ENCODE results near the gene FIZ1.
A peak's percentile ranks its signal among the peaks of the same experiment; 100 is the strongest.

Gene FIZ1

GRCh38 chr19:55602104-55603001 lies 3.0 kb upstream of the FIZ1 start:
- Histone ChIP-seq H3K27ac (ENCODE audit: low read depth, low read length) (no peak overlapping the region), H3K36me3 (ENCODE audit: insufficient read depth, low read length) (no peaks in the 10 kb centered on the region), H3K4me3 (ENCODE audit: low read depth, low read length) (no peak overlapping the region), H3K4me1 (ENCODE audit: control insufficient read depth, insufficient read depth, low read length, unreplicated experiment) (peaks cover 7% of the 10 kb centered on the region), H3K79me2 (ENCODE audit: control insufficient read depth, insufficient read depth, low read length, unreplicated experiment) (peaks cover 13% of the 10 kb centered on the region), H3K27me3 (ENCODE audit: insufficient read depth, low read length) (no peaks in the 10 kb centered on the region), H2AFZ (ENCODE audit: low read length, unreplicated experiment) (no peak overlapping the region)

- H2AFZ ChIP-seq (ENCODE audit: low read length, unreplicated experiment) = no peak overlapping the region
- no peaks in the 10 kb centered on the region for H3K4me1 ChIP-seq (ENCODE audit: control insufficient read depth, insufficient read depth, low read length, unreplicated experiment)
- peak overlapping the region; percentile 75 for H3K4me3 ChIP-seq (ENCODE audit: low read depth, low read length)
- no peaks in the 10 kb centered on the region for H3K27me3 ChIP-seq (ENCODE audit: insufficient read depth, low read length)
- H3K27ac ChIP-seq (ENCODE audit: low read depth, low read length) = no peak overlapping the region
- peaks cover under 1% of the 10 kb centered on the region; the same call in 1 of the 2 replicates for H3K36me3 ChIP-seq (ENCODE audit: insufficient read depth, low read length)
- peaks cover 3% of the 10 kb centered on the region for H3K79me2 ChIP-seq (ENCODE audit: control insufficient read depth, insufficient read depth, low read length, unreplicated experiment)
These were observed 1.8 kb upstream of the FIZ1 start for GRCh38 chr19:55601084-55601483.

GRCh38 chr19:55600662-55601028 lies 1.3 kb upstream of the FIZ1 start:
- Histone ChIP-seq H3K4me1 (ENCODE audit: control insufficient read depth, insufficient read depth, low read length, unreplicated experiment) (no peaks in the 10 kb centered on the region), H2AFZ (ENCODE audit: low read length, unreplicated experiment) (peak overlapping the region; percentile 14), H3K27ac (ENCODE audit: low read depth, low read length) (no peak overlapping the region), H3K36me3 (ENCODE audit: insufficient read depth, low read length) (peaks cover 5% of the 10 kb centered on the region; the same call in 1 of the 2 replicates), H3K79me2 (ENCODE audit: control insufficient read depth, insufficient read depth, low read length, unreplicated experiment) (peaks cover 3% of the 10 kb centered on the region), H3K4me3 (ENCODE audit: low read depth, low read length) (peak overlapping the region; percentile 75), H3K27me3 (ENCODE audit: insufficient read depth, low read length) (no peaks in the 10 kb centered on the region)

- H3K4me1 ChIP-seq (ENCODE audit: control insufficient read depth, insufficient read depth, low read length, unreplicated experiment) = no peaks in the 10 kb centered on the region
- H2AFZ ChIP-seq (ENCODE audit: low read length, unreplicated experiment) = peak within 1 kb of the TSS; percentile 73
- H3K27ac ChIP-seq (ENCODE audit: low read depth, low read length) = peak within 1 kb of the TSS; percentile 95
- peaks cover 10% of the 10 kb centered on the region; the same call in 1 of the 2 replicates for H3K36me3 ChIP-seq (ENCODE audit: insufficient read depth, low read length)
- H3K4me3 ChIP-seq (ENCODE audit: low read depth, low read length) = peak within 1 kb of the TSS; percentile 75
- H3K27me3 ChIP-seq (ENCODE audit: insufficient read depth, low read length) = no peaks in the 10 kb centered on the region
- peaks cover 3% of the 10 kb centered on the region for H3K79me2 ChIP-seq (ENCODE audit: control insufficient read depth, insufficient read depth, low read length, unreplicated experiment)
These were observed 735 bp upstream of the FIZ1 start, which contains the start of gene ZNF524 for GRCh38 chr19:55599842-55600661. Gene ZNF524 (plus strand): TSS chr19:55600288. CDS start chr19:55602113, 1,825 bp downstream.

- H3K79me2 ChIP-seq (ENCODE audit: control insufficient read depth, insufficient read depth, low read length, unreplicated experiment) = peaks cover 3% of the 10 kb centered on the region
- H2AFZ ChIP-seq (ENCODE audit: low read length, unreplicated experiment) = no peak overlapping the region
- H3K36me3 ChIP-seq (ENCODE audit: insufficient read depth, low read length) = peaks cover 16% of the 10 kb centered on the region; the same call in 1 of the 2 replicates
- H3K27ac ChIP-seq (ENCODE audit: low read depth, low read length) = peak overlapping the region; percentile 95
- H3K4me1 ChIP-seq (ENCODE audit: control insufficient read depth, insufficient read depth, low read length, unreplicated experiment) = no peaks in the 10 kb centered on the region
- peak overlapping the region; percentile 75 for H3K4me3 ChIP-seq (ENCODE audit: low read depth, low read length)
- H3K27me3 ChIP-seq (ENCODE audit: insufficient read depth, low read length) = no peaks in the 10 kb centered on the region
These were observed 424 bp downstream of the FIZ1 start for GRCh38 chr19:55598719-55599467.

GRCh38 chr19:55598034-55598433 lies 1.3 kb downstream of the FIZ1 start:
- no peak overlapping the region for H3K4me3 ChIP-seq (ENCODE audit: low read depth, low read length)
- no peaks in the 10 kb centered on the region for H3K4me1 ChIP-seq (ENCODE audit: control insufficient read depth, insufficient read depth, low read length, unreplicated experiment)
- H2AFZ ChIP-seq (ENCODE audit: low read length, unreplicated experiment) = no peak overlapping the region
- H3K36me3 ChIP-seq (ENCODE audit: insufficient read depth, low read length) = peaks cover 19% of the 10 kb centered on the region; the same call in 1 of the 2 replicates
- H3K27me3 ChIP-seq (ENCODE audit: insufficient read depth, low read length) = no peaks in the 10 kb centered on the region
- H3K27ac ChIP-seq (ENCODE audit: low read depth, low read length) = no peak overlapping the region
- peaks cover 3% of the 10 kb centered on the region for H3K79me2 ChIP-seq (ENCODE audit: control insufficient read depth, insufficient read depth, low read length, unreplicated experiment)

GRCh38 chr19:55597501-55597921 lies 1.8 kb downstream of the FIZ1 start:
- no peak overlapping the region for H3K27ac ChIP-seq (ENCODE audit: low read depth, low read length)
- peaks cover 19% of the 10 kb centered on the region; the same call in 1 of the 2 replicates for H3K36me3 ChIP-seq (ENCODE audit: insufficient read depth, low read length)
- no peak overlapping the region for H2AFZ ChIP-seq (ENCODE audit: low read length, unreplicated experiment)
- no peaks in the 10 kb centered on the region for H3K4me1 ChIP-seq (ENCODE audit: control insufficient read depth, insufficient read depth, low read length, unreplicated experiment)
- peaks cover 3% of the 10 kb centered on the region for H3K79me2 ChIP-seq (ENCODE audit: control insufficient read depth, insufficient read depth, low read length, unreplicated experiment)
- no peaks in the 10 kb centered on the region for H3K27me3 ChIP-seq (ENCODE audit: insufficient read depth, low read length)
- H3K4me3 ChIP-seq (ENCODE audit: low read depth, low read length) = no peak overlapping the region

GRCh38 chr19:55596304-55596703 lies 3.0 kb downstream of the FIZ1 start:
- H3K36me3 ChIP-seq (ENCODE audit: insufficient read depth, low read length) = peaks cover 19% of the 10 kb centered on the region; the same call in 1 of the 2 replicates
- H3K27ac ChIP-seq (ENCODE audit: low read depth, low read length) = no peak overlapping the region
- no peak overlapping the region for H2AFZ ChIP-seq (ENCODE audit: low read length, unreplicated experiment)
- no peaks in the 10 kb centered on the region for H3K4me1 ChIP-seq (ENCODE audit: control insufficient read depth, insufficient read depth, low read length, unreplicated experiment)
- H3K27me3 ChIP-seq (ENCODE audit: insufficient read depth, low read length) = no peaks in the 10 kb centered on the region
- H3K4me3 ChIP-seq (ENCODE audit: low read depth, low read length) = no peak overlapping the region
- H3K79me2 ChIP-seq (ENCODE audit: control insufficient read depth, insufficient read depth, low read length, unreplicated experiment) = peaks cover 3% of the 10 kb centered on the region

- H2AFZ ChIP-seq (ENCODE audit: low read length, unreplicated experiment) = no peak overlapping the region
- no peaks in the 10 kb centered on the region for H3K79me2 ChIP-seq (ENCODE audit: control insufficient read depth, insufficient read depth, low read length, unreplicated experiment)
- H3K36me3 ChIP-seq (ENCODE audit: insufficient read depth, low read length) = peaks cover 19% of the 10 kb centered on the region; the same call in 1 of the 2 replicates
- H3K4me1 ChIP-seq (ENCODE audit: control insufficient read depth, insufficient read depth, low read length, unreplicated experiment) = no peaks in the 10 kb centered on the region
- H3K27ac ChIP-seq (ENCODE audit: low read depth, low read length) = no peak overlapping the region
- no peaks in the 10 kb centered on the region for H3K27me3 ChIP-seq (ENCODE audit: insufficient read depth, low read length)
- H3K4me3 ChIP-seq (ENCODE audit: low read depth, low read length) = no peak overlapping the region
These were observed 4.2 kb downstream of the FIZ1 start for GRCh38 chr19:55594996-55595545.

Measured in ACC112 (cell line).